Pancreas (tissue), 10 donors: Measurements from ENCODE around the gene DMD. TPM values are rescaled to one million over a fixed set of nuclear protein-coding genes. Genes with fewer than 3 reads are reported as not detected.
A peak's percentile ranks its signal among the peaks of the same experiment; 100 is the strongest.

ENCODE experiments used
- ATAC-seq, 4 donors: fragments of 200-7000 bp; cut with Tn5 transposase; one replicate each; pipeline versions ENCODE4 v1.8.0 to v1.9.1; 2020; ENCODE audit warnings: mild to moderate bottlenecking in 4 of 4, moderate library complexity in 4 of 4
- DNase-seq, 6 donors: peaks; one replicate each; pipeline ENCODE4 v3.0.0-alpha.2; 2020
- FAIRE-seq: peaks from 2 replicates; lab custom pipeline; 2012; peaks lifted over from hg19 to GRCh38; lab: Jason Lieb, UNC
- H3K27ac ChIP-seq, 4 donors: fragments of 200-600 bp; sonication (generic); 1 replicate in 3 of 4; 2 replicates in 1 of 4; pipeline versions ENCODE4 v1.5.0 to v1.8.0; 2020
- H3K27me3 ChIP-seq, 4 donors: fragments of 200-600 bp; one replicate each; pipeline ENCODE4 v1.8.0; 2021
- H3K36me3 ChIP-seq, 3 donors: fragments of 200-600 bp; sonication (generic) in 1 of 3; one replicate each; pipeline versions ENCODE4 v1.5.0 to v1.8.0; 2020 to 2021
- H3K4me1 ChIP-seq, 3 donors: fragments of 200-600 bp; one replicate each; pipeline ENCODE4 v1.8.0; 2021
- H3K4me3 ChIP-seq, 4 donors: fragments of 200-600 bp; sonication (generic) in 2 of 4; one replicate each; pipeline versions ENCODE4 v1.5.0 to v1.8.0; 2020 to 2021
- H3K9me3 ChIP-seq, 4 donors: fragments of 200-600 bp; one replicate each; pipeline ENCODE4 v1.8.0; 2021
- WGBS, 2 donors: extraction: QIAGEN DNeasy Blood & Tissue Kit; methylation state at CpG; one replicate each; pipeline ENCODE4 v1.1.7; 2013; 5-methylcytosine and 5-hydroxymethylcytosine counted together
- intact Hi-C, 3 donors: fragments of 100-400 bp; cut with DNase I; formaldehyde crosslinking; loops; one replicate each; pipeline versions ENCODE4 v1.11.1 to v1.14.2; 2022
- polyA plus RNA-seq, 2 donors: library from polyadenylated mRNA; stranded (reverse); fragments of 200-250 nt; gene quantifications; one replicate each; pipeline ENCODE4 v1.2.3, GENCODE V29; 2013
- total RNA-seq, 6 donors: library from RNA; stranded (reverse); fragmentation: NEBNext Ultra II Directional in 4 of 6; extraction: Animal tissue kit (Norgen Biotek cat#: 25700) in 4 of 6; gene quantifications; one replicate each; pipeline versions ENCODE4 v1.2.1 to v1.2.4, GENCODE V29; 2021 to 2023
- TF ChIP-seq, protein P1 (sequence below), 4 donors: fragments of 200-600 bp; sonication (generic) in 3 of 4; IDR thresholded peaks; one replicate each; pipeline versions ENCODE4 v1.5.0 to v1.8.0; 2021; ENCODE audit warnings: antibody characterized with exemption in 4 of 4
- donor health status: healthy with polysubstance abuse.
- donor health status: DM: no; HTN: no; CAD: no; lungs with moderate emphysema.
- donor health status: DM: no; HTN: no; CAD: no.
- donor health status: control.
- donor health status: control.
- donor health status: Bipolar disorder and iron deficiency.
- donor health status: DM: yes; HTN: yes; CAD: no.
- donor health status: DM: no; HTN: no; CAD: no.
- donor health status: DM: no; HTN: no; CAD: no.
- donor health status: DM: yes; HTN: yes; CAD: no.

The DMD gene
- total and polyA plus RNA-seq, 8 donors = 9.1 to 46.5 (median 32.1) TPM

GRCh38 chrX:33133320-33133719, 78.0 kb downstream of the DMD start:
- intact Hi-C loops = no loop called here

GRCh38 chrX:33132569-33132968, 78.8 kb downstream of the DMD start:
- intact Hi-C loops = no loop called here
- no peak overlapping the region for H3K27ac ChIP-seq
- TF ChIP-seq, protein P1, sequence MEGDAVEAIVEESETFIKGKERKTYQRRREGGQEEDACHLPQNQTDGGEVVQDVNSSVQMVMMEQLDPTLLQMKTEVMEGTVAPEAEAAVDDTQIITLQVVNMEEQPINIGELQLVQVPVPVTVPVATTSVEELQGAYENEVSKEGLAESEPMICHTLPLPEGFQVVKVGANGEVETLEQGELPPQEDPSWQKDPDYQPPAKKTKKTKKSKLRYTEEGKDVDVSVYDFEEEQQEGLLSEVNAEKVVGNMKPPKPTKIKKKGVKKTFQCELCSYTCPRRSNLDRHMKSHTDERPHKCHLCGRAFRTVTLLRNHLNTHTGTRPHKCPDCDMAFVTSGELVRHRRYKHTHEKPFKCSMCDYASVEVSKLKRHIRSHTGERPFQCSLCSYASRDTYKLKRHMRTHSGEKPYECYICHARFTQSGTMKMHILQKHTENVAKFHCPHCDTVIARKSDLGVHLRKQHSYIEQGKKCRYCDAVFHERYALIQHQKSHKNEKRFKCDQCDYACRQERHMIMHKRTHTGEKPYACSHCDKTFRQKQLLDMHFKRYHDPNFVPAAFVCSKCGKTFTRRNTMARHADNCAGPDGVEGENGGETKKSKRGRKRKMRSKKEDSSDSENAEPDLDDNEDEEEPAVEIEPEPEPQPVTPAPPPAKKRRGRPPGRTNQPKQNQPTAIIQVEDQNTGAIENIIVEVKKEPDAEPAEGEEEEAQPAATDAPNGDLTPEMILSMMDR (IDR thresholded peaks at IDR 0.05) = no peak
- no peaks in the 10 kb centered on the region for H3K9me3 ChIP-seq
- no peaks in the 10 kb centered on the region for H3K36me3 ChIP-seq
- no peak overlapping the region for H3K4me3 ChIP-seq
- FAIRE-seq = no peak
- no peak for ATAC-seq
- WGBS, 2 donors = 56 to 75% methylated on average over 3 of the region's 3 CpGs
- H3K4me1 ChIP-seq = no peaks in the 10 kb centered on the region
- no peaks in the 10 kb centered on the region for H3K27me3 ChIP-seq
- DNase-seq = no peak

More at GRCh38 chrX:33133320-33133719, 78.0 kb downstream of the DMD start:
- FAIRE-seq = no peak
- no peak for DNase-seq
- TF ChIP-seq, protein P1 (IDR thresholded peaks at IDR 0.05) = no peak
- H3K27me3 ChIP-seq = no peaks in the 10 kb centered on the region
- H3K4me3 ChIP-seq = no peak overlapping the region
- no peaks in the 10 kb centered on the region for H3K36me3 ChIP-seq
- no peaks in the 10 kb centered on the region for H3K4me1 ChIP-seq
- no peak for ATAC-seq
- no peaks in the 10 kb centered on the region for H3K9me3 ChIP-seq
- WGBS, 2 donors = 54 to 71% methylated on average over 3 of the region's 3 CpGs
- no peak overlapping the region for H3K27ac ChIP-seq

DNA sequence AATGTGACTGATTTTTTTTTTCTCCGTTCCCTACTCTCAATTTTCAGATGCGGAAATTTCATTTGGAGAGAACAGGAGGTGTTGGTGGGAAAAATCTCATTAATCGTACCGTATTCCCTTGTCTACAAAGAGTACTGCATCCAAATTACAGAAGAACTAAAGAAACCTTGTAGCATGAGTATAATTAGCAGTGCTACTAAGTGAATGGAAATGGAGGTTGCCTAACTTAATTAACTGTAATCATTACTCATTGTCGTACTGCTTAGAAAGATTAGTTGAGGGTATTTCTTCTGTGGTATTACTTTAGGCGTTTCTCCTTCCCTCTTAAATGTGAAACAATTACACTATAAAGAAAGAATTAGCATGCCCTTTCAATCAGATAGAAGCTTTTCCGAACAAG, 81.7 kb downstream of the DMD start:
- Histone ChIP-seq H3K36me3 (no peaks in the 10 kb centered on the region), H3K27ac (no peak overlapping the region), H3K27me3 (peaks cover 0 to 5% (median 0%) of the 10 kb centered on the region in 4 donors), H3K4me1 (no peaks in the 10 kb centered on the region), H3K4me3 (no peak overlapping the region), H3K9me3 (no peaks in the 10 kb centered on the region)
- FAIRE-seq = no peak
- intact Hi-C loops = no loop called here
- ATAC-seq = no peak
- no peak for DNase-seq
- TF ChIP-seq, protein P1 (IDR thresholded peaks at IDR 0.05) = no peak
- 81 to 93% methylated on average over 7 of the region's 7 CpGs for WGBS, 2 donors

- Histone ChIP-seq H3K4me1 (no peaks in the 10 kb centered on the region), H3K4me3 (peak overlapping the region in 1 of 4 donors; percentile 17), H3K9me3 (no peaks in the 10 kb centered on the region), H3K27ac (no peak overlapping the region), H3K36me3 (no peaks in the 10 kb centered on the region), H3K27me3 (peaks cover 0 to 5% (median 0%) of the 10 kb centered on the region in 4 donors)
- DNase-seq (no peak), FAIRE-seq (no peak), ATAC-seq (peak in 3 of 4 donors; percentile 40 to 74 (median 65))
- TF ChIP-seq, protein P1 (IDR thresholded peaks at IDR 0.05) = no peak
- WGBS, 2 donors = 11 to 22% methylated on average over 10 of the region's 10 CpGs
- intact Hi-C loops = no loop called here
Measured at GRCh38 chrX:33128048-33128805, 83.1 kb downstream of the DMD start.

- FAIRE-seq = no peak
- peaks cover 0 to 5% (median 2%) of the 10 kb centered on the region in 4 donors for H3K27me3 ChIP-seq
- TF ChIP-seq, protein P1 (IDR thresholded peaks at IDR 0.05) = no peak
Measured at GRCh38 chrX:33126469-33126868, 84.9 kb downstream of the DMD start.

More at GRCh38 chrX:33126469-33126868, 84.9 kb downstream of the DMD start:
- Histone ChIP-seq H3K4me3 (no peak overlapping the region), H3K4me1 (no peaks in the 10 kb centered on the region), H3K9me3 (no peaks in the 10 kb centered on the region), H3K27ac (no peak overlapping the region), H3K36me3 (no peaks in the 10 kb centered on the region)
- no peak for DNase-seq
- intact Hi-C loops = no loop called here
- ATAC-seq = peak in 1 of 4 donors; percentile 31
- 22 to 25% methylated on average over 6 of the region's 6 CpGs for WGBS, 2 donors
